Peyer's patch (tissue), 4 donors: Measurements from ENCODE around the gene EPB41L4A.

Experiments used
- POLR2A ChIP-seq, 2 donors: fragments of 450-650 bp; IDR thresholded peaks; one replicate each; pipeline ENCODE4 v1.5.1; 2017; ENCODE audit warnings: antibody characterized with exemption in 2 of 2, mild to moderate bottlenecking in 2 of 2, moderate library complexity in 2 of 2
- TF ChIP-seq, protein P1 (sequence below), 6 experiments: fragments of 450-650 bp in 4 of 6; fragments of 200-600 bp in 2 of 6; sonication (generic) in 1 of 6; IDR thresholded peaks; one replicate each; pipeline ENCODE4 v1.5.1; 2017 to 2019; ENCODE audit warnings: antibody characterized with exemption in 6 of 6, mild to moderate bottlenecking in 3 of 6, moderate library complexity in 1 of 6

DNA sequence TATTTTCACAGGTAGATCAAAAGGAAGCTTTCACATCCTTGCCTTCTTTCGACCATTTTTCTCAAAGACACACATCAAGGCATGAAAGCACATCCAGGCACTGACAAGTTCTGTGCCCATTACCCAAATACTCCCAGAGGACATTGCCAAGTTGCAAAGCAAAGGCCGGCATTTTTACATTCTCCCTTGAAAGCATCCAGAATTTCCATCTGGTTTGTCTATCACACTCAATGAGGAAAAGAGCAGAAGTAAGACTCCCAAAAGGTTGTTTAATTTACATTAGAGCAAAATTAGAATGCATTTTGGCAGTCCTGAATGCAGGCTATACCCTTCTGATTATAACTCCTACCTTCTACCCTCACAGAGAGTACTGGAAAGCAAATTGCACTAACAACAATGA, 160.5 kb downstream of the EPB41L4A start:
- TF ChIP-seq, protein P1, sequence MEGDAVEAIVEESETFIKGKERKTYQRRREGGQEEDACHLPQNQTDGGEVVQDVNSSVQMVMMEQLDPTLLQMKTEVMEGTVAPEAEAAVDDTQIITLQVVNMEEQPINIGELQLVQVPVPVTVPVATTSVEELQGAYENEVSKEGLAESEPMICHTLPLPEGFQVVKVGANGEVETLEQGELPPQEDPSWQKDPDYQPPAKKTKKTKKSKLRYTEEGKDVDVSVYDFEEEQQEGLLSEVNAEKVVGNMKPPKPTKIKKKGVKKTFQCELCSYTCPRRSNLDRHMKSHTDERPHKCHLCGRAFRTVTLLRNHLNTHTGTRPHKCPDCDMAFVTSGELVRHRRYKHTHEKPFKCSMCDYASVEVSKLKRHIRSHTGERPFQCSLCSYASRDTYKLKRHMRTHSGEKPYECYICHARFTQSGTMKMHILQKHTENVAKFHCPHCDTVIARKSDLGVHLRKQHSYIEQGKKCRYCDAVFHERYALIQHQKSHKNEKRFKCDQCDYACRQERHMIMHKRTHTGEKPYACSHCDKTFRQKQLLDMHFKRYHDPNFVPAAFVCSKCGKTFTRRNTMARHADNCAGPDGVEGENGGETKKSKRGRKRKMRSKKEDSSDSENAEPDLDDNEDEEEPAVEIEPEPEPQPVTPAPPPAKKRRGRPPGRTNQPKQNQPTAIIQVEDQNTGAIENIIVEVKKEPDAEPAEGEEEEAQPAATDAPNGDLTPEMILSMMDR (IDR thresholded peaks at IDR 0.05), result no peak
- no peak for TF ChIP-seq POLR2A (IDR thresholded peaks at IDR 0.05)
